HCT116 (cell line): ENCODE data around the gene SERTAD4. TPM values are rescaled to one million over a fixed set of nuclear protein-coding genes. Genes with fewer than 3 reads are reported as not detected.

ENCODE experiments used
- ATAC-seq: fragments of 200-7000 bp; cut with Tn5 transposase; 2 replicates; pipeline ENCODE4 v1.9.1; 2020; ENCODE audit warnings: mild to moderate bottlenecking, moderate library complexity
- BruUV-seq: library from RNA; stranded (reverse); fragments of 400-500 nt; replicated peaks from 2 replicates; lab custom pipeline; 2021; lab: Mats Ljungman, UMichigan
- CTCF ChIA-PET: fragments of 300-600 bp; sonication (Branson Sonifier 250); formaldehyde crosslinking; loops from one replicate; lab custom pipeline; 2021; ENCODE audit warnings: antibody characterized with exemption; lab: Charles Lee
- POLR2A ChIA-PET: fragments of 300-600, 350-600 bp; sonication (Branson Sonifier 250); formaldehyde crosslinking; loops from one replicate; lab custom pipeline; 2021; ENCODE audit warnings: antibody characterized with exemption; lab: Charles Lee
- RAD21 ChIA-PET, 2 experiments: fragments of 300-600 bp; sonication (Branson Sonifier 250); formaldehyde crosslinking; loops; one replicate each; lab custom pipeline; 2023; ENCODE audit warnings: low total read pairs in 2 of 2; ENCODE audit not compliant: uncharacterized antibody in 2 of 2, unreplicated experiment in 2 of 2, low non-redundant PET in 1 of 2; lab: Charles Lee
- DNase-seq: peaks from one replicate; pipeline ENCODE4 v3.0.0-alpha.2; 2010; ENCODE audit warnings: low read depth, low spot score
- H2AFZ ChIP-seq: fragments of 200-600 bp; shearing (Covaris generic), sonication (generic); 2 replicates; pipeline ENCODE4 v1.6.1; 2017; ENCODE audit warnings: low read depth, mixed run types, mixed read lengths, antibody characterized with exemption, low read length; ENCODE audit not compliant: poor library complexity, severe bottlenecking
- H3K27ac ChIP-seq: 2 replicates; pipeline ENCODE4 v1.5.1; 2012; ENCODE audit warnings: low read depth, low read length
- H3K27me3 ChIP-seq: fragments of 200-600 bp; sonication (generic); 2 replicates; pipeline ENCODE4 v1.6.1; 2016; ENCODE audit warnings: mixed run types, low read length, mixed read lengths; ENCODE audit not compliant: insufficient read depth
- H3K36me3 ChIP-seq, 2 experiments: fragments of 200-500 bp in 1 of 2; fragments of 200-600 bp in 1 of 2; sonication (Bioruptor generic) in 1 of 2; sonication (generic) in 1 of 2; 2 replicates each; pipeline versions ENCODE4 v1.5.1 to v1.6.1; 2014 to 2016; ENCODE audit warnings: low read length in 2 of 2, inconsistent platforms in 1 of 2, mixed read lengths in 1 of 2, mixed run types in 1 of 2; ENCODE audit not compliant: insufficient read depth in 2 of 2, control insufficient read depth in 1 of 2
- H3K4me1 ChIP-seq, 2 experiments: fragments of 200-600 bp in 1 of 2; sonication (generic) in 1 of 2; 2 replicates each; pipeline versions ENCODE4 v1.5.1 to v1.6.1; 2012 to 2017; ENCODE audit warnings: low read length in 2 of 2, inconsistent platforms in 1 of 2, mild to moderate bottlenecking in 1 of 2, mixed read lengths in 1 of 2, mixed run types in 1 of 2, moderate library complexity in 1 of 2; ENCODE audit not compliant: insufficient read depth in 2 of 2, control insufficient read depth in 1 of 2
- H3K4me2 ChIP-seq: fragments of 200-600 bp; sonication (generic); 2 replicates; pipeline ENCODE4 v1.6.1; 2017; ENCODE audit warnings: mixed run types, low read length, mixed read lengths
- H3K4me3 ChIP-seq, 2 experiments: fragments of 200-600 bp in 1 of 2; sonication (generic) in 1 of 2; replicated peaks in 1 of 2; 2 replicates each; pipeline ENCODE4 v1.5.1; 2011 to 2016; ENCODE audit warnings: low read length in 2 of 2, control low read depth in 1 of 2, low read depth in 1 of 2, mild to moderate bottlenecking in 1 of 2, mixed read lengths in 1 of 2, mixed run types in 1 of 2
- H3K79me2 ChIP-seq: fragments of 200-600 bp; sonication (generic); 2 replicates; pipeline ENCODE4 v1.6.1; 2017; ENCODE audit warnings: mild to moderate bottlenecking, mixed run types, low read length, moderate library complexity, mixed read lengths; ENCODE audit not compliant: insufficient read depth
- H3K9ac ChIP-seq: fragments of 200-600 bp; sonication (generic); 2 replicates; pipeline ENCODE4 v1.6.1; 2016; ENCODE audit warnings: low read length, mixed read lengths
- H3K9me2 ChIP-seq: fragments of 200-600 bp; sonication (generic), shearing (Covaris generic); 2 replicates; pipeline ENCODE4 v1.6.1; 2017; ENCODE audit warnings: mixed run types, mild to moderate bottlenecking, moderate library complexity; ENCODE audit not compliant: insufficient read depth
- H3K9me3 ChIP-seq, 2 experiments: fragments of 200-500 bp in 1 of 2; fragments of 200-600 bp in 1 of 2; sonication (Bioruptor generic) in 1 of 2; sonication (generic) in 1 of 2; 2 replicates each; pipeline ENCODE4 v1.6.1; 2014 to 2017; ENCODE audit warnings: low read length in 2 of 2, mixed read lengths in 2 of 2, inconsistent platforms in 1 of 2, low read depth in 1 of 2, mild to moderate bottlenecking in 1 of 2, mixed run types in 1 of 2, moderate library complexity in 1 of 2; ENCODE audit not compliant: control insufficient read depth in 1 of 2, insufficient read depth in 1 of 2
- H4K20me1 ChIP-seq: fragments of 200-600 bp; sonication (generic), shearing (Covaris generic); 2 replicates; pipeline ENCODE4 v1.6.1; 2017; ENCODE audit warnings: mixed run types, mild to moderate bottlenecking, moderate library complexity; ENCODE audit not compliant: insufficient read depth
- CTCF ChIP-seq, 3 experiments: fragments of 200-600 bp in 1 of 3; sonication (generic) in 1 of 3; IDR thresholded peaks in 2 of 3; conservative IDR thresholded peaks in 1 of 3; 2 replicates each; pipeline ENCODE4 v1.5.1; 2012 to 2017; ENCODE audit warnings: low read depth in 2 of 3, low read length in 2 of 3, antibody characterized with exemption in 1 of 3, borderline replicate concordance in 1 of 3, control low read depth in 1 of 3, mild to moderate bottlenecking in 1 of 3, mixed read lengths in 1 of 3, mixed run types in 1 of 3, moderate library complexity in 1 of 3; ENCODE audit not compliant: insufficient read depth in 1 of 3
- ELF1 ChIP-seq: IDR thresholded peaks from 2 replicates; pipeline ENCODE4 v1.6.1; 2012; ENCODE audit warnings: low read depth, borderline replicate concordance
- EZH2 ChIP-seq: fragments of 200-600 bp; sonication (generic); IDR thresholded peaks from 2 replicates; pipeline ENCODE4 v1.6.1; 2017; ENCODE audit warnings: antibody characterized with exemption, mixed run types
- TCF7L2 ChIP-seq: IDR thresholded peaks from 2 replicates; pipeline ENCODE4 v1.7.0; 2011; ENCODE audit warnings: borderline replicate concordance, inconsistent platforms; ENCODE audit not compliant: insufficient read depth, insufficient read length; ENCODE audit errors: extremely low read depth
- ZNF274 ChIP-seq: fragments of 200-500 bp; sonication (Bioruptor generic); IDR thresholded peaks from 2 replicates; pipeline ENCODE4 v1.6.1; 2014; ENCODE audit warnings: mild to moderate bottlenecking, low read depth, low read length, inconsistent platforms
- intact Hi-C: fragments of 100-400 bp; cut with micrococcal nuclease; formaldehyde crosslinking; loops from 2 replicates; pipeline ENCODE4 v1.10.0; 2022
- total RNA-seq: library from RNA; stranded (reverse); gene quantifications from one replicate; pipeline ENCODE4 v1.2.1, GENCODE V29; 2021; ENCODE audit not compliant: unreplicated experiment

The SERTAD4 gene
- total RNA-seq, 1 experiment from 2014 or later, result 0.07 TPM

- H3K9me2 ChIP-seq, result no peaks in the 10 kb centered on the region
- ChIA-PET POLR2A (no interaction called here), CTCF (no interaction called here), RAD21 (no interaction called here)
- no peak overlapping the region for H3K4me2 ChIP-seq
- no peak overlapping the region for H3K9ac ChIP-seq
- ATAC-seq (no peak), DNase-seq (no peak)
- H3K79me2 ChIP-seq, result no peaks in the 10 kb centered on the region
- no peak overlapping the region for H2AFZ ChIP-seq
- H4K20me1 ChIP-seq, result no peaks in the 10 kb centered on the region
- peaks cover 0 to 8% of the 10 kb centered on the region in 2 experiments; a peak in 1 of 4 replicates for H3K4me1 ChIP-seq
- peaks cover 11% of the 10 kb centered on the region for H3K27me3 ChIP-seq
- no peak overlapping the region for H3K27ac ChIP-seq
- intact Hi-C loops, result no loop called here
- no peaks in the 10 kb centered on the region for H3K9me3 ChIP-seq
- no TSS peak for BruUV-seq
- no peak for TF ChIP-seq CTCF (IDR thresholded peaks at IDR 0.05 in 2 of 3, conservative IDR thresholded peaks at IDR 0.05 in 1 of 3; ENCODE audit: borderline replicate concordance in 1 of 3, insufficient read depth in 1 of 3, low read depth in 2 of 3, low read length in 2 of 3)
- no peak for TF ChIP-seq EZH2
- TF ChIP-seq ZNF274, result no peak
- no peaks in the 10 kb centered on the region for H3K36me3 ChIP-seq
- H3K4me3 ChIP-seq, result no peak overlapping the region
These were observed 14.5 kb upstream of the SERTAD4 start for GRCh38 chr1:210218047-210218446.

GRCh38 chr1:210222340-210223006, 10.1 kb upstream of the SERTAD4 start:
- CTCF ChIA-PET, result no interaction called here

More at GRCh38 chr1:210222340-210223006, 10.1 kb upstream of the SERTAD4 start:
- Histone ChIP-seq H3K4me1 (peaks cover 0 to 8% of the 10 kb centered on the region in 2 experiments; a peak in 1 of 4 replicates), H3K27me3 (peaks cover 17% of the 10 kb centered on the region), H2AFZ (peak overlapping the region; percentile 35), H3K9me3 (no peaks in the 10 kb centered on the region), H3K27ac (no peak overlapping the region), H3K4me3 (no peak overlapping the region), H3K36me3 (no peaks in the 10 kb centered on the region), H3K9ac (no peak overlapping the region), H3K9me2 (no peaks in the 10 kb centered on the region), H3K79me2 (no peaks in the 10 kb centered on the region), H3K4me2 (peak overlapping the region; percentile 10; the same call in 1 of the 2 replicates), H4K20me1 (no peaks in the 10 kb centered on the region)
- DNase-seq (no peak), ATAC-seq (peak; percentile 58; the same call in 1 of the 2 replicates)
- intact Hi-C loops, result no loop called here
- no TSS peak for BruUV-seq
- TF ChIP-seq TCF7L2 (no peak), ELF1 (peak; percentile 22; the same call in 1 of the 2 replicates)
- ChIA-PET POLR2A (interaction anchor here (0.6 to 1.4 kb wide), 4 partner anchors 11 to 152 kb away, joined by 3 to 7 read pairs (median 3); no protein-coding TSS in a partner anchor), RAD21 (no interaction called here)
